GM18511 (cell line): ENCODE data around the gene LRP2.
"Not testable (repeated sequence)": the region's sequence is repeated elsewhere in the genome, so short reads cannot be mapped to it uniquely, and the experiment has no call there.

Experiments used
- ATAC-seq: cut with Tn5 transposase; IDR thresholded peaks from one replicate; pipeline ENCODE4 v1.9.1; 2021; ENCODE audit warnings: mild to moderate bottlenecking, moderate library complexity; ENCODE audit not compliant: unreplicated experiment

The LRP2 gene

DNA sequence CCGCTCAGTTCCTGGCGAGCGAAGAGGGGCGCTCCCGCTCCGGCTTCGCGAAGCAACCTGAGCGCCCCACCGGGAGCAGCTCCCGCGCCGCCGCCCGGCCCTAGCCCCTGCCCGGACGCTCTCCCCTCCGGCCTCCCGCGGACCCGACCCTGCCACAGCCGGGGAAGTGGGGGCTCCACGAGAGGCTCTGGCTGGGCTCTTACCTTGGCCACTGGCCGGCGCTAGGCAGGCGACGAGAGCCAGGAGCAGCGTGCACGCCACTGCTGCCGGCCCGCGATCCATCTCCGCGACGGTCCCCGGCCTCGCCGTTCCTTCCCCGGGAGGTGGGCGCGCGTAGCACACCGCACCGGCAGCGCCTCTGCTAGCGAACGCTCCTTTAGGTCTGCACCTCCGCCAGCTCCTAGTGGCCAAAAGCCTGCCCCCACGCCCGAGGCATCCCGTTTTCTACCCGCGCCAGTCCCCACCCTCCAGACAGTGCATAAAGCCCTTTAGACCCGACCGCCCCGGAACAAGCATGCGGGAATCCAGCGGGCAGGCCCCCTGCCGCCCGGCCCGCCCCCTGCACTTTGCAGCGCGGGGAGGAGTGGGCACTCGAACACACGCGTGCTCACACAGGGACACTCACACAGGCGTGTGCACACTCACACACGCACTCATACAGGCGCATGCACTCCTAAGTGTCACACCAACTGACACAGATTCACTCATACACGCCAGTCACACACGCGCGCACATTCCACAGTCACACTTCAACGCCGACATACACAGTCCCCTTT lies at the start of gene LRP2:
LRP2 (minus strand) TSS at position 417 of the 776 bp plus-strand sequence; CDS start at position 282, 135 bp downstream.
- ATAC-seq = no peak

DNA sequence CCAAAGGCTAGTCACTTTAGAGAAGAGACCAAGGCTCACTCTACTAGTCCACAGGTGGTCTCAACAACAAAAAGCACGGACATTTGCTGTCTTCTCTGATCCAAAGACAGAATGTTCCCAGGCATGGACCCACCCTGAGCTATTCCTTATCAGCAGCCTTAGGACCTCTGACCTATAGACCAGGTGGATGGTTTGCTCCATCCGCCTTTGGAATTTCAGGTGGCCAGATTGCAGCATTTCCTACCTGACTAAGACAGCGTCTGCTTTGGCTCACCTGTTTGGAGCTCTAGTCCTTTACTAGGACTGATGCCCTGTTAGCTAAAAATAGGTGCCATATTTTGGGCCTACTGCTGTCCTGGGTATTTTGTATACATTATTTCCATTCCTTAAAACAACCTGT lies 44.6 kb upstream of the LRP2 start:
- ATAC-seq = no peak

- not testable (repeated sequence) for ATAC-seq
Observed at GRCh38 chr2:169399491-169399890, 37.2 kb upstream of the LRP2 start.

GRCh38 chr2:169397697-169398096 lies 35.4 kb upstream of the LRP2 start:
- no peak for ATAC-seq

- no peak for ATAC-seq
Observed at GRCh38 chr2:169395821-169396374, 33.6 kb upstream of the LRP2 start.

DNA sequence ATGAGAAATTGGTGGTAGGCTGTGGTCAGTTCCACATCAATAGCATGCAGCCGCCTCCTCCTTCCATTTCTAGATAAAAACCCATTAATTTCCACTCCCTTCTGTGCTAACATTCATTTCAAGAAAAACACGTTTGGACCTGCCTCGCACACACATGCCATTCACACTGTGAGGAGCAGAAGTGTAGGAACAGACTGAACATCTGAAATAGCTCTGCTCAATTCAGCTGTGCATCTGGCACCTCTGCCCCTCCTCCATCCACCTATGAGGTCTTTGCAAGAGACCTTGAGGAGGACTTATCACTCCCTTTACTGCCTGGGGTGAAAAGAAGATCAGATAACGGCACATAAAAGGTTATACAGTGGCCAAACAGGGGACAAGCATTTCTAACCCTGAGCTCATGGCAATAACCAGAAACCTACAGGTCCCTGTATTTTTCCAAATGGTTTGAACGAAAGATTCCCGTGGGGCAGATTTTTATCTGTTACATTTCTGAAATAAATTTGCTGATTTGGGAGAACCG lies 30.8 kb upstream of the LRP2 start:
- ATAC-seq = peak; percentile 56

GRCh38 chr2:169391236-169391635 lies 28.9 kb upstream of the LRP2 start:
- ATAC-seq = no peak

DNA sequence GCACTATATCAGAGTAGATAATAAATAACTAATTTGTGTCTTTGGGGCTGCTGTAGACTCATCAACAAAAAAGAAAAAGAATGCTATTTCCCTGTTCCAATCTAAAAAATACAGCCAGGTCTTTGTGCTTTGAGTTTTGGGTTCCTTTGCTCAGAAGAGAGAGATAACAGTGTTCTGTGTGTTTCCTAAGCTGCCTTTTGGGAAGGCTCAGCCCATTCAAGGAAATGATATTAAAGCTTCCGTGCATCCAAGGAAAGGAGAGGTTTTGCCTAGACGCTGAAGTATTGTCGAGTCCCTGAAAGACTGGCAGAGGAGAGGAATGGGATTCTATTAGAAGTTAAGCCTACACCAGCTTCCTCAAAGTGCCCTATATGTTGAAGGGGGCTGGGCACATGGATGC lies 25.8 kb upstream of the LRP2 start:
- ATAC-seq = no peak

DNA sequence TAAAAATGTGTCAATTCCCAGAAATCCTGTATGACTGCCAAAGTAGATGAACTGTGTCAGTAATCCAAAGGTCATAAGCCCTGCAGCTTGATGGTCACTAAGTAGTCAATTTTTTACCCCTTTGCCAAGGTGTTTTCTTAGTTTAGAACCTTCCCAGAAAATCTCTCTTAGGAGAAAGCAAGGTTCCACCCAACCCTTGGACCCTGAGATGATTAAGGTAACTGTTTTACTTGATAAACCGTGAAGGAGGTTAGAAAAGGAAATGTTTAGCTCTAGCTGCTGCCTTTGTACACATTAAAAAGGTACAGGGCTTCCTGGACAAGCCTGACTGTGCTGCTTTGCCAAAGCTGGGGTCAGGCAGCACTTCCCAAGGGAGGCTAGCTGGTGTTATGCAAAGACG lies 24.4 kb upstream of the LRP2 start:
- no peak for ATAC-seq

DNA sequence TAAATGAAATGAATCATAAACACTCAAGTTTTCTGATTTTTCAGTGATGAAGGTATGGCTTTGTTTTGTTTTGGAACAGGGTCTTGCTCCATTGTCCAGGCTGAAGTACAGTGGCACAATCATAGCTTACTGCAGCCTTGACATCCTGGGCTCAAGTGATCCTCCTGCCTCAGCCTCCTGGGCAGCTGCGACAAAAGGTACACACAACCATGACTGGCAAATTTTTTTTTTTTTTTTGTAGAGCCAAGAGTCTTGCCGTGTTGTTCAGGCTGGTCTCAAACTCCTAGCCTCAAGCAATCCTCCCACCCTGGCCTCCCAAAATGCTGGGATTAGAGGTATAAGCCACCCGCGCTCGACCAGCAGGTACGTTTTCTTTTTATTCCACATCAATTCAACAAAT lies 22.5 kb upstream of the LRP2 start:
- no peak for ATAC-seq

DNA sequence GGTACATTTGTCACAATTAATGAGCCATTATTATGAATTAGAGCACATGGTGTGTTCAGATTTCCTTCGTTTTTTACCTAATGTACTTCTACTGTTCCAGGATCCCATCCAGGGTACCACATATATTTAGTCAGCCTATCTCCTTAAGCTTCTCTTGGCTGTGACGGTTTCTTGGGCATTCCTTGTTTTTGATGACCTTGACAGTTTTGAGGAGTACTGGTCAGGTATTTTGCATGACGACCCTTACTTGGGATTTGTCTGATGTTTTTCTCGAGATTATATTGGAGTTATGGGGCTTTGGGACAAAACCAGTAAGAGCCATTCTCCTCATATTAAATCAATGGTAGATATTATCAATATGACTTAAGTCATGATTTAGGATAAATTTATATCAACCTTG lies 10.2 kb upstream of the LRP2 start:
- ATAC-seq = no peak

DNA sequence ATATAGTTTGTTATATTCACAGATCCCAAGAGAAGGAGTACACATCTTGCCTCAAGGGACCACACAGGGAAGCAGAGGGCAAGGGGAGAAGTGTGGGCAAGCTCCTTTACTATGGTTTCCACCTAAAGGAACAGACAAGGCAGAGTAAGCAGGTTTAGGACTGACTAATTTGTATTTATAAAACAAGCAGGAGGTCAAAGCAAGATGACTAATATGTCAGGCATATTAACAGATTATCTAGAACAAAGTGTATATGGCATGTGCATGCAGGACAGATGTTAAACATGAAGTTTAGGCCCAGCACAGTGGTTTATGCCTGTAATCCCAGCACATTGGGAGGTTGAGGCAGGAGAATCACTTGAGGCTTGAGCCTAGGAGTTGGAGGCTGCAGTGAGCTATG lies 3.7 kb upstream of the LRP2 start:
- ATAC-seq = no peak

- ATAC-seq = peak; percentile 64
Observed at GRCh38 chr2:169365029-169365480, 2.7 kb upstream of the LRP2 start.

- peak; percentile 43 for ATAC-seq
Observed at GRCh38 chr2:169363560-169364150, 1.3 kb upstream of the LRP2 start.

GRCh38 chr2:169362894-169363559 lies 693 bp upstream of the LRP2 start:
- ATAC-seq = no peak

DNA sequence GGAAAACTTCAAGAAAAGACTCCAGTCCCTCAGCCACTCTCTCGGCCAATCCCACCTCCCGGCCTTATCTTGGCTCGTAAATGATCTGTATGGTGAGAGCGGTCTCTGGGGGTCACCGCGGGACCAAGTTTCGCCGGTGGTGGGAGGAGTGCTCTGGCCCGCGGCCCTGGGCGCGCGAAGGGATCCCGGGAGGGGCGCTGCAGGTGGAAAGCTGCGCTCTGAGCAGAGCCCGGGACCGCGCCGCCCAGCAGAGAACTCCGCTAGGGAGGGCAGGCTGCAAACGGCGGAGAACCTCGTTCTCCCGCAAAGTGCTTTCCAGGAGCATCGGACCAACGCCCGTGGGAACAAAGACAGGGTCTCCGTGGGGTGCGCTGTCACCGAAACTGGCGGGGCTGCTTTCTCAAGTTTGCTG lies 622 bp downstream of the LRP2 start:
- ATAC-seq = no peak

DNA sequence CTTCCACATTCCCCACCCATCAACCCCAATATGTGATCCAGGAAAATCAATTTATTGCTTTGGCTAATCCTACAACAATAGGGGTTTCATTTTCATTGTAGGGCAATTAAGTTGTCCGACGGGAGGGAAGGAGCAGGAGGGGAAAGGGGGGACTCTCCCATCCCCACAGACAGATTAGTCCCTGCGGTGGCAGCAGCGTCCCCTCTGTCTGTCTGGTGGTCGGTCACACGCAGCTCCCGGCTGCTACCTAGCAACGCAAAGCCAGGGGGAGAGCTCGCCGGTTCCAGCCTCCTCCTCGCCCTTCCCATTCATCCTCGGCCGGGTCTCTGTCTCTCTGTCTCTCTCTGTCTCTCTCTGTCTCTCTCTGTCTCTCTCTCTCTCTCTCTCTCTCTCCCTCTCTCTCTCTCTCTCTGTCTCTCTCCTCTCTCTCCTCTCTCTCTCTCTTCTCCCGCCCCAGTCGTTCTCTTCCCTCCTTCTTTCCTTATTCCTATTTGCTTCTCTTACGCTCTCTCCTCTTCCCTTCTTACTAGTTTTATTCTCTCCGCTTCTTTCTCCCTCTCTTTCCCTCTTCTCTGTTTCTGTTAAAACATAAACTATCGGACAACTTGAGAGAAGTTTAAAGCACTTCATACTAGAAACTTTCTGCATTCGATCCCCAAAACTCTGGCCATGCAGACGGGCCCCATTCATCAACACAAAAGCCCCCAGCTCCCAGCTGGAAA lies 1.2 kb downstream of the LRP2 start:
- ATAC-seq = no peak

- ATAC-seq = no peak
Observed at GRCh38 chr2:169358016-169358415, 4.3 kb downstream of the LRP2 start.

- ATAC-seq = no peak
Observed at GRCh38 chr2:169354244-169354643, 8.1 kb downstream of the LRP2 start.

DNA sequence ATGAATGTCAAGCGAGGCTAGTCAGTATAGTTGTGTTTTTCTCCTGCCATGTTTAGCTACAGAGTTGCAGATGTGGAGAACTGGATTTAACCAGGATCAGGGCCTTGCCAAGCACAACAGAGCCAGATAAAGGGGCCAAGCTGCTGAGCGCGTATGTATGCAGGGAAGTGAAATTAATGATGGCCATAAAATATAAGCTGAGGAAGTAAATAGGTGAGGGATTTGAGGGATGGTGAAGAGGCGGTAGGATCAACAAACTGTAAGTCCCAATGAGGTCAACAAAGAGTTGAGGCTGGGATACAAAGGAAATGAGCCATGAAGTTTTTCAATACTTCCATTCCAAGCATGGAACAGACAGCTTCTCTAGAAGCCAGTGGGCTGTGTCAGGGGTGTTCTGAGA lies 10.6 kb downstream of the LRP2 start:
- no peak for ATAC-seq

DNA sequence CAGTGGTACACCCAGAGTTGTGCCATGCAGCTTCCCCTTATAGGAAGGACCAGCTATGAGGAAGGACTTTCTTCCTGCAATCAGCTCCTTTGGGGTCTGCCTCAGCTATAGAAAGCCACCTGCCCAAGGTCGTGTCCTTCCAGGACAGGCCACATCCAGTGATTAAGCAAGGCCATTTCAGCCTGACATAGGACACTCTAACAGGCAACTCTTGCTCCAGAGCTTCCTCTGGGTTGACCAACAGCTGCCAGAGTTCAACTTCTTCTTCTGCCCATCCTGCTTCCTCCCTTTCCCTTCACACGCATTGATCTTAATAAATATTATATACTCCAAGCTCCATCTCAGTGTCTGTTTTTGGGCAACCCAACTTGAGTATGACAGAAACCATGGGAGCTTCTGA lies 12.8 kb downstream of the LRP2 start:
- no peak for ATAC-seq
